Measurements from ENCODE around the gene EMP1.
"Not testable (repeated sequence)": the region's sequence is repeated elsewhere in the genome, so short reads cannot be mapped to it uniquely, and the experiment has no call there.

Gene EMP1

GRCh38 chr12:13252024-13252423 lies 55.5 kb downstream of the EMP1 start:
- Histone ChIP-seq H3K27me3 (ENCODE audit: control insufficient read depth in 1 of 2, insufficient read depth in 2 of 2, low read length in 2 of 2) (no peaks in the 10 kb centered on the region), H3K36me3 (ENCODE audit: insufficient read depth, low read length) (no peaks in the 10 kb centered on the region), H3K9ac (ENCODE audit: low read length) (no peak overlapping the region), H3K4me1 (ENCODE audit: insufficient read depth, low read length) (peaks cover 6% of the 10 kb centered on the region), H3K27ac (ENCODE audit: low read depth, low read length) (no peak overlapping the region), H3K9me3 (ENCODE audit: low read length) (no peaks in the 10 kb centered on the region), H3K4me3 (ENCODE audit: low read depth in 1 of 2, low read length in 2 of 2) (no peak overlapping the region)

DNA sequence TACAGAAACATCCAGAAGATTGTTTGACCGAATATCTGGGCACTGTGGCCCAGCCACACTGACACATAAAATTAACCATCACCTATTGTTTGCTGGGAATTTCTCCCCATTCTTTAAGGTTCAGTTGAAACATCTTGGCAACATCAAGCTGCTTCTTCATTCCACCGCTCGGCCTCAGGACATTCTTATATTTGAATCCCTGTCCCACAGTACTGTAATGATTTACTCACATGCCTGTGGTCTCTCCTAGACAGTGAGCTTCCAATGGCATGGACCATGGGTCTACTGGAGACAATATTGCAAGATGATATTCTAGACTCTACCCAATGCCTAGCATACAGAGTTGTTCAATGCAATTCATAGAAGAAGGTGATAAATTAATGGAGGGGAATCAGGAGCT lies 56.1 kb downstream of the EMP1 start:
- no peak overlapping the region for H3K27ac ChIP-seq (ENCODE audit: low read depth, low read length)
- H3K9me3 ChIP-seq (ENCODE audit: low read length): no peaks in the 10 kb centered on the region

DNA sequence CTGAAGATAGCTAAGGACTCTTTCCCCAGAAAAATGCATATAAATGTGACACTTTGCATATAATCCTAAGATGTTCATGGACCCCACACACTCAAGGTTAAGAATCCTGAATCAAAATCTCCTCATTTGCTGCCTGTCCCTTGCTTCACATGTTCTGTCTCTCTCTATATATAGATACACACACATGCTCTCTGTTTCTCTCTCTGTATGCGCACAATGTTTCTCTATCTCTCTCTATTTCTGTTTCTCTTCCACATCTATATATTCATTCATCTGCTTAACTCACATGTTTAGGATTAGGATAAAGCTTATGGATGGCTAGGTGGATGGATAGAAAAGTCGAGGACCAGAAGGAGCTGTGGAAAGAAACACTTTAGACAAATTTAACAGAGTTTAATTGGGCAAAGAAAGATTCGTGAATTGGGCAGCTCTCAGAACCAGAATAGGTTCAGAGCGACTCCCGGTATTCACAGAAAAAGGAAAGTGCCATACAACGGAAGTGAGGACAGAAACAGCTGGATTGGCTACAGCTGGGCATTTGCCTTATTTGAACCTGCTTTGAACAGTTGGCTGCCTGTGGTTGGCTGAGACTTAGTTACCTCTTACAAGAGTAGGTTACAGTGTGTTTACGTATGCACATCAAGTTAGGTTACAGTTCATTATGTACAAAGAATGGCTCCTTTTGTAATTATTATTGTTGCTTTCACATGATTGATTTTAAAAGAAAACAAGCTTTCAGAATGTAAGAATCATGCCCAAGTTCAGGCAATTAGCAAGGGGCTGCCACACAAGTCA lies 57.6 kb downstream of the EMP1 start:
- no peaks in the 10 kb centered on the region for H3K36me3 ChIP-seq (ENCODE audit: insufficient read depth, low read length)
- H3K27me3 ChIP-seq (ENCODE audit: control insufficient read depth in 1 of 2, insufficient read depth in 2 of 2, low read length in 2 of 2): no peaks in the 10 kb centered on the region
- H3K9ac ChIP-seq (ENCODE audit: low read length): no peak overlapping the region
- no peaks in the 10 kb centered on the region for H3K9me3 ChIP-seq (ENCODE audit: low read length)
- H3K27ac ChIP-seq (ENCODE audit: low read depth, low read length): no peak overlapping the region
- H3K4me3 ChIP-seq (ENCODE audit: low read depth in 1 of 2, low read length in 2 of 2): no peak overlapping the region
- H3K4me1 ChIP-seq (ENCODE audit: insufficient read depth, low read length): peaks cover 6% of the 10 kb centered on the region

More for the DNA sequence above, 56.1 kb downstream of the EMP1 start:
- Histone ChIP-seq H3K4me3 (ENCODE audit: low read depth in 1 of 2, low read length in 2 of 2) (no peak overlapping the region), H3K27me3 (ENCODE audit: control insufficient read depth in 1 of 2, insufficient read depth in 2 of 2, low read length in 2 of 2) (no peaks in the 10 kb centered on the region), H3K9ac (ENCODE audit: low read length) (no peak overlapping the region), H3K36me3 (ENCODE audit: insufficient read depth, low read length) (no peaks in the 10 kb centered on the region), H3K4me1 (ENCODE audit: insufficient read depth, low read length) (peaks cover 6% of the 10 kb centered on the region)

DNA sequence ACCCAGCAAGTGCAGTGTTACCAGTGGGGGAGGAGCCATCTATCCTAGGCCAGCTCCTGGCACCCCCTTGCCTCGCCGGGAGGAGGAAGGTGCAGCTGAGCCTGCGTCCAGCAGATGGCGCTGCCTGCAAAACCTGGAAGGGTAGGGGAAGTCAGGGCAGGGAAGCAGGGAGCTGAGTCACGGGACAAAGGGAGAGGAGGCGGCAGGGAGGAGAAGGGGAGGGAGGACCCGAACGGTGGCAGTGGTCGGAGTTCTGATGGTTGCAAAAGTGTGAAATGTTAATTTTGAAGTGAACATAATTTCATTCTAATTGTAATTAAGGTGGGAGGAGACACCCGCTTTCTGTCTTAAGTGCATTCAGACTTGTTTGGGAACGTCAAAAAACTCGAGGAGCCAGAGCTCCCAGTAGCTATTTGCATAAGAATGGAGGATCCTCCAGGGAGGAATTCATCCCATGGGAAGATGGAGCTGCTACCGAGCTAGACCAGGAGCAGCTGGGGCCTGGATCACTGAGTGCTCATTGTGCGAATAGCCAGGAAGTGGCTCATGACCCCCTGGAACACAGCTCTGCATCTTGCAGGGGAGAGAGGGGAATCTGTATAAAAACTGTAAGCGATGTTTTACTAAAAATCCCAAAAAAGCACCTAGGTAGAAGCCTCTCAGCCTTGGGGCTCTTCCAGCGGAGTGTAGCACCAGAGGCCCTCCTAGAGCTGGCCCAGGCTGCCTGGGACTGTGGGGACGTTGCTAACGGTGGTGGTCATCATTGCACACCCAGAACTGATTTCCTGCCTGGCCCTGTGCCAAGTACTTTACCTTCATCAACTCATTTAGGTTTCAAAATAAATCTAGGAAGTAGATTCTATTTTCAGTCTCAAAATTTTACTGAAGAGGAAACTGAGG lies 59.5 kb downstream of the EMP1 start:
- Histone ChIP-seq H3K4me3 (ENCODE audit: low read depth in 1 of 2, low read length in 2 of 2) (peak overlapping the region in 1 of 2 donors; percentile 55), H3K9me3 (ENCODE audit: low read length) (no peaks in the 10 kb centered on the region), H3K36me3 (ENCODE audit: insufficient read depth, low read length) (no peaks in the 10 kb centered on the region), H3K9ac (ENCODE audit: low read length) (no peak overlapping the region), H3K27ac (ENCODE audit: low read depth, low read length) (no peak overlapping the region), H3K27me3 (ENCODE audit: control insufficient read depth in 1 of 2, insufficient read depth in 2 of 2, low read length in 2 of 2) (no peaks in the 10 kb centered on the region), H3K4me1 (ENCODE audit: insufficient read depth, low read length) (peaks cover 6% of the 10 kb centered on the region)

GRCh38 chr12:13256692-13257045 lies 60.1 kb downstream of the EMP1 start:
- no peaks in the 10 kb centered on the region for H3K36me3 ChIP-seq (ENCODE audit: insufficient read depth, low read length)
- H3K4me3 ChIP-seq (ENCODE audit: low read depth in 1 of 2, low read length in 2 of 2): no peak overlapping the region
- no peaks in the 10 kb centered on the region for H3K27me3 ChIP-seq (ENCODE audit: control insufficient read depth in 1 of 2, insufficient read depth in 2 of 2, low read length in 2 of 2)
- H3K9me3 ChIP-seq (ENCODE audit: low read length): no peaks in the 10 kb centered on the region
- no peak overlapping the region for H3K27ac ChIP-seq (ENCODE audit: low read depth, low read length)
- no peak overlapping the region for H3K9ac ChIP-seq (ENCODE audit: low read length)
- peaks cover 6% of the 10 kb centered on the region for H3K4me1 ChIP-seq (ENCODE audit: insufficient read depth, low read length)

- Histone ChIP-seq H3K4me1 (ENCODE audit: insufficient read depth, low read length) (peaks cover 6% of the 10 kb centered on the region), H3K9ac (ENCODE audit: low read length) (no peak overlapping the region), H3K9me3 (ENCODE audit: low read length) (no peaks in the 10 kb centered on the region), H3K27ac (ENCODE audit: low read depth, low read length) (no peak overlapping the region), H3K27me3 (ENCODE audit: control insufficient read depth in 1 of 2, insufficient read depth in 2 of 2, low read length in 2 of 2) (no peaks in the 10 kb centered on the region), H3K36me3 (ENCODE audit: insufficient read depth, low read length) (no peaks in the 10 kb centered on the region), H3K4me3 (ENCODE audit: low read depth in 1 of 2, low read length in 2 of 2) (no peak overlapping the region)
Observed at GRCh38 chr12:13257356-13257875, 60.9 kb downstream of the EMP1 start.

- H3K9ac ChIP-seq (ENCODE audit: low read length): no peak overlapping the region
- H3K27ac ChIP-seq (ENCODE audit: low read depth, low read length): no peak overlapping the region
- H3K9me3 ChIP-seq (ENCODE audit: low read length): no peaks in the 10 kb centered on the region
- H3K36me3 ChIP-seq (ENCODE audit: insufficient read depth, low read length): no peaks in the 10 kb centered on the region
- H3K4me1 ChIP-seq (ENCODE audit: insufficient read depth, low read length): peaks cover 6% of the 10 kb centered on the region
- no peaks in the 10 kb centered on the region for H3K27me3 ChIP-seq (ENCODE audit: control insufficient read depth in 1 of 2, insufficient read depth in 2 of 2, low read length in 2 of 2)
- no peak overlapping the region for H3K4me3 ChIP-seq (ENCODE audit: low read depth in 1 of 2, low read length in 2 of 2)
Observed at GRCh38 chr12:13258197-13258596, 61.7 kb downstream of the EMP1 start.

- peaks cover 6% of the 10 kb centered on the region for H3K4me1 ChIP-seq (ENCODE audit: insufficient read depth, low read length)
- no peak overlapping the region for H3K4me3 ChIP-seq (ENCODE audit: low read depth in 1 of 2, low read length in 2 of 2)
- H3K27me3 ChIP-seq (ENCODE audit: control insufficient read depth in 1 of 2, insufficient read depth in 2 of 2, low read length in 2 of 2): no peaks in the 10 kb centered on the region
- H3K9ac ChIP-seq (ENCODE audit: low read length): no peak overlapping the region
- no peaks in the 10 kb centered on the region for H3K9me3 ChIP-seq (ENCODE audit: low read length)
- no peaks in the 10 kb centered on the region for H3K36me3 ChIP-seq (ENCODE audit: insufficient read depth, low read length)
- H3K27ac ChIP-seq (ENCODE audit: low read depth, low read length): no peak overlapping the region
Observed at GRCh38 chr12:13258717-13259119, 62.2 kb downstream of the EMP1 start.

GRCh38 chr12:13259625-13260024 lies 63.1 kb downstream of the EMP1 start:
- not testable (repeated sequence) for H3K4me1 ChIP-seq (ENCODE audit: insufficient read depth, low read length); H3K27me3 ChIP-seq (ENCODE audit: control insufficient read depth in 1 of 2, insufficient read depth in 2 of 2, low read length in 2 of 2); H3K27ac ChIP-seq (ENCODE audit: low read depth, low read length); H3K9ac ChIP-seq (ENCODE audit: low read length); H3K36me3 ChIP-seq (ENCODE audit: insufficient read depth, low read length); H3K9me3 ChIP-seq (ENCODE audit: low read length); H3K4me3 ChIP-seq (ENCODE audit: low read depth in 1 of 2, low read length in 2 of 2)

GRCh38 chr12:13267826-13268225 lies 71.3 kb downstream of the EMP1 start:
- not testable (repeated sequence) for H3K9me3 ChIP-seq (ENCODE audit: low read length); H3K4me3 ChIP-seq (ENCODE audit: low read depth in 1 of 2, low read length in 2 of 2); H3K27me3 ChIP-seq (ENCODE audit: control insufficient read depth in 1 of 2, insufficient read depth in 2 of 2, low read length in 2 of 2); H3K27ac ChIP-seq (ENCODE audit: low read depth, low read length); H3K4me1 ChIP-seq (ENCODE audit: insufficient read depth, low read length); H3K36me3 ChIP-seq (ENCODE audit: insufficient read depth, low read length); H3K9ac ChIP-seq (ENCODE audit: low read length)

DNA sequence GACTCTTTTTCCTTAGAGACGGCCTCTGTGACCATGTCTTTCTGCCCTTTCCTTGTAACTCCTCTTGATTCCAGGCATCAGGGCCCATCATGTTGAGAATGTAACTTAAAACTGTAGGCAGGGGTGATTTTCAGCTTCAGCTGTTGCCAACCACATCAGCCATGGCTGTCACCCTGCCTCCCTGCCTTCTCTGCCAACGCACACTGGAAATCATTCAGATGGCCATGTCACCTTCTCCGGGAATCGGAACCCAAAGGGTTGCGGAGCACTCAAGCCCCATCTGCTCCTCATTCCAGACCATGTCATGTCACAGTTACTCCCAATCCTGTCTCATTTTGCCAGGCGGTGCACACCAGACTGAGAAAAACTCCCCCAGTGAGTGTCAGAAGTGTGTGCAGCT lies 72.1 kb downstream of the EMP1 start:
- Histone ChIP-seq H3K4me1 (ENCODE audit: insufficient read depth, low read length) (no peaks in the 10 kb centered on the region), H3K4me3 (ENCODE audit: low read depth in 1 of 2, low read length in 2 of 2) (no peak overlapping the region), H3K9me3 (ENCODE audit: low read length) (no peaks in the 10 kb centered on the region), H3K27ac (ENCODE audit: low read depth, low read length) (no peak overlapping the region), H3K9ac (ENCODE audit: low read length) (no peak overlapping the region), H3K27me3 (ENCODE audit: control insufficient read depth in 1 of 2, insufficient read depth in 2 of 2, low read length in 2 of 2) (no peaks in the 10 kb centered on the region), H3K36me3 (ENCODE audit: insufficient read depth, low read length) (no peaks in the 10 kb centered on the region)

All from muscle layer of colon (tissue), 2 donors.